Activated CD4-positive, alpha-beta memory T cell treated with anti-CD3 and anti-CD28 coated beads, Interleukin-2, amount 10 ng/mL, durations not matched to agents 7 days and 5 days (primary cell): ENCODE data around the gene DSC2. TPM values are rescaled to one million over a fixed set of nuclear protein-coding genes. Genes with fewer than 3 reads are reported as not detected.
"Not testable (repeated sequence)": the region's sequence is repeated elsewhere in the genome, so short reads cannot be mapped to it uniquely, and the experiment has no call there.

Experiments used
- CTCF ChIA-PET: fragments of 350-600 bp; sonication (Branson Sonifier 250); formaldehyde crosslinking; loops from one replicate; lab custom pipeline; 2021; ENCODE audit warnings: antibody characterized with exemption, inconsistent platforms; lab: Charles Lee
- POLR2A ChIA-PET: fragments of 350-600 bp; sonication (Branson Sonifier 250); formaldehyde crosslinking; loops from one replicate; lab custom pipeline; 2021; ENCODE audit warnings: antibody characterized with exemption; lab: Charles Lee
- DNase-seq: peaks from one replicate; pipeline ENCODE4 v3.0.0-alpha.2; 2020
- H3K27ac Mint-ChIP-seq: one replicate; pipeline ENCODE4 v1.8.0; 2021; ENCODE audit warnings: mild to moderate bottlenecking, mixed read lengths
- H3K27me3 Mint-ChIP-seq: one replicate; pipeline ENCODE4 v1.8.0; 2021; ENCODE audit warnings: mixed read lengths
- H3K36me3 Mint-ChIP-seq: one replicate; pipeline ENCODE4 v1.8.0; 2021; ENCODE audit warnings: low read depth, mixed read lengths
- H3K4me1 Mint-ChIP-seq: one replicate; pipeline ENCODE4 v1.8.0; 2021; ENCODE audit warnings: mixed read lengths
- H3K4me3 Mint-ChIP-seq: one replicate; pipeline ENCODE4 v1.8.0; 2021; ENCODE audit warnings: mild to moderate bottlenecking, mixed read lengths
- H3K9me3 Mint-ChIP-seq: one replicate; pipeline ENCODE4 v1.8.0; 2021; ENCODE audit warnings: mixed read lengths
- total RNA-seq, 2 experiments: library from RNA; stranded (reverse); gene quantifications; one replicate each; pipeline ENCODE4 v1.2.3, GENCODE V29; 2021

DSC2 gene
- total RNA-seq = not detected

- POLR2A ChIA-PET = no interaction called here
- peaks cover 13% of the 10 kb centered on the region for H3K27me3 Mint-ChIP-seq
Measured at GRCh38 chr18:31102025-31102684, at the start of gene DSC2. TSS of gene DSC2 (minus strand) at chr18:31102421. CDS start at chr18:31101971, 450 bp downstream.

GRCh38 chr18:31149351-31149750, 47.1 kb upstream of the DSC2 start:
- DNase-seq = no peak
- no peak overlapping the region for H3K4me3 Mint-ChIP-seq
- POLR2A ChIA-PET = no interaction called here
- no peaks in the 10 kb centered on the region for H3K36me3 Mint-ChIP-seq
- no peaks in the 10 kb centered on the region for H3K27me3 Mint-ChIP-seq
- no peak overlapping the region for H3K27ac Mint-ChIP-seq
- CTCF ChIA-PET = no interaction called here
- no peaks in the 10 kb centered on the region for H3K4me1 Mint-ChIP-seq
- H3K9me3 Mint-ChIP-seq = peaks cover 10% of the 10 kb centered on the region

More at GRCh38 chr18:31102025-31102684, at the start of gene DSC2:
- Mint-ChIP-seq H3K4me1 (no peaks in the 10 kb centered on the region), H3K4me3 (no peak within 1 kb of the TSS), H3K27ac (no peak within 1 kb of the TSS), H3K36me3 (no peaks in the 10 kb centered on the region), H3K9me3 (no peaks in the 10 kb centered on the region)
- no peak for DNase-seq
- CTCF ChIA-PET = no interaction called here

- H3K4me1 Mint-ChIP-seq = no peaks in the 10 kb centered on the region
- no peak for DNase-seq
- ChIA-PET POLR2A (no interaction called here), CTCF (no interaction called here)
- H3K9me3 Mint-ChIP-seq = peaks cover 11% of the 10 kb centered on the region
- H3K4me3 Mint-ChIP-seq = no peak overlapping the region
- H3K27me3 Mint-ChIP-seq = no peaks in the 10 kb centered on the region
- no peak overlapping the region for H3K27ac Mint-ChIP-seq
- H3K36me3 Mint-ChIP-seq = no peaks in the 10 kb centered on the region
Measured at GRCh38 chr18:31148600-31148999, 46.4 kb upstream of the DSC2 start.

- no peaks in the 10 kb centered on the region for H3K4me1 Mint-ChIP-seq
- no peaks in the 10 kb centered on the region for H3K27me3 Mint-ChIP-seq
- H3K9me3 Mint-ChIP-seq = peaks cover 11% of the 10 kb centered on the region
- no peak for DNase-seq
- no peaks in the 10 kb centered on the region for H3K36me3 Mint-ChIP-seq
- H3K4me3 Mint-ChIP-seq = no peak overlapping the region
- H3K27ac Mint-ChIP-seq = no peak overlapping the region
- ChIA-PET POLR2A (no interaction called here), CTCF (no interaction called here)
Measured at GRCh38 chr18:31146809-31147208, 44.6 kb upstream of the DSC2 start.

DNA sequence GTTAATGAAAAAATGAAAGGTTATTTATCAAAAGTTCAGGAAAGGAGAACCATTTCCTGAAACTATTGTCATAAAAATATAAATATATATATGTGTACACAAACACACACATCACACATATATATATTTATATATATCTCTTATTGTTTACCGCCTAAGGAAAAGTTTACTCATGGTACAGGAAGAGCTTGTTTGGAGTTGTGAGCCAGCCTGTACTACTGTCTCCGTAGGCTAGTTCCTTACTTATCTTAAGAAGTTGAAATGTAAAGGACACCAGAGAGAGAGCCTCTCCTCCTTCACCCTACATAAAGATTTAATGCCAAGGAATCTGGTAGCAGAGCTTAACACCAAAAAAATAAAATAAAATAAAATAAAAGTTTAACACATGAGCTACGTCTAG, 40.8 kb upstream of the DSC2 start:
- Mint-ChIP-seq H3K27me3 (no peaks in the 10 kb centered on the region), H3K36me3 (no peaks in the 10 kb centered on the region), H3K4me3 (no peak overlapping the region), H3K9me3 (peaks cover 11% of the 10 kb centered on the region), H3K4me1 (no peaks in the 10 kb centered on the region), H3K27ac (no peak overlapping the region)
- CTCF ChIA-PET = no interaction called here
- POLR2A ChIA-PET = no interaction called here
- no peak for DNase-seq

DNA sequence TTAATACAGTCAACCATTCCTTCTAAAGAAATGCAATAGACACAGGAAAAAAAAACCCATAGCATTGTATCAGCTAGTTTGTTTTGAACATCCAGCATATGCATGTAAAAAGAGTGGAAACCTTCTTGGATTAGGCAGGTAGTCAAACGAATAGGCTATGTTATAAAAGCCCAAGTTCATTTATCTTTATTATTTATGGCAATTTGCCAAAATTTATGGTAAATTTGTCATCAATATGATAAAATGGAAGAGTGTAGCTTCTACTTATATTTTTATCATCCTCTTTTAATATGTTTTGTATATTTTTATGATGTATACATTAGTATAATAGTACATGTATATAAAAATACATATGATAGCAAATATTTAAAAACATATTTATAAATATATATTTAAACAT, 36.5 kb upstream of the DSC2 start:
- Mint-ChIP-seq H3K36me3 (no peaks in the 10 kb centered on the region), H3K9me3 (no peaks in the 10 kb centered on the region), H3K27ac (no peak overlapping the region), H3K4me3 (no peak overlapping the region), H3K27me3 (no peaks in the 10 kb centered on the region), H3K4me1 (no peaks in the 10 kb centered on the region)
- no peak for DNase-seq
- POLR2A ChIA-PET = no interaction called here
- CTCF ChIA-PET = no interaction called here

- Mint-ChIP-seq H3K36me3 (no peaks in the 10 kb centered on the region), H3K9me3 (no peaks in the 10 kb centered on the region), H3K27me3 (no peaks in the 10 kb centered on the region), H3K4me1 (no peaks in the 10 kb centered on the region), H3K27ac (no peak overlapping the region), H3K4me3 (no peak overlapping the region)
- CTCF ChIA-PET = no interaction called here
- DNase-seq = no peak
- POLR2A ChIA-PET = no interaction called here
Measured at GRCh38 chr18:31134988-31135529, 32.8 kb upstream of the DSC2 start.

- Mint-ChIP-seq H3K27ac (no peak overlapping the region), H3K36me3 (no peaks in the 10 kb centered on the region), H3K4me1 (no peaks in the 10 kb centered on the region), H3K27me3 (no peaks in the 10 kb centered on the region), H3K4me3 (no peak overlapping the region), H3K9me3 (no peaks in the 10 kb centered on the region)
- CTCF ChIA-PET = no interaction called here
- DNase-seq = no peak
- POLR2A ChIA-PET = no interaction called here
Measured at GRCh38 chr18:31129398-31130115, 27.3 kb upstream of the DSC2 start.

DNA sequence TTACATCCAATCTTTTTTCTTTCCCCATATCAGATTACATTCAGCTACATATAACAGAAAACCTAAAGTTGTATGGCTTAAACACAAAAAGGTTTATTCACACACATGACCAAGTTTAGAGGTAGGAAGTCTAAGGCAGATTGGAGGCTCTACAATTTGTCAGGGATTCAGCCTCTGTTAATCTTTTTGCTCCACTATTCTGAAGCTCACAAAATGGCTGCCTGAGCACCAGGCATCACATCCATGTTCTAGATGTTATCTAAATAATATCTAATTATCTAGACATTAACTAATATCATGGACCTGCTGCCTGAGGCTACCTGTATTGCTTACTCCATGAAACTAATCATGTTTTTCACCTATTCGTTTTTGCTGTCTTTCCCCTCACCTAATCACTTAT, 23.7 kb upstream of the DSC2 start:
- H3K9me3 Mint-ChIP-seq = peaks cover 3% of the 10 kb centered on the region
- no peaks in the 10 kb centered on the region for H3K27me3 Mint-ChIP-seq
- no peak for DNase-seq
- H3K4me3 Mint-ChIP-seq = no peak overlapping the region
- ChIA-PET POLR2A (no interaction called here), CTCF (no interaction called here)
- H3K27ac Mint-ChIP-seq = no peak overlapping the region
- no peaks in the 10 kb centered on the region for H3K36me3 Mint-ChIP-seq
- no peaks in the 10 kb centered on the region for H3K4me1 Mint-ChIP-seq

- H3K9me3 Mint-ChIP-seq, H3K4me1 Mint-ChIP-seq, H3K36me3 Mint-ChIP-seq, DNase-seq, H3K4me3 Mint-ChIP-seq, CTCF ChIA-PET, H3K27ac Mint-ChIP-seq, H3K27me3 Mint-ChIP-seq, POLR2A ChIA-PET: not testable (repeated sequence)
Measured at GRCh38 chr18:31123125-31123524, 20.9 kb upstream of the DSC2 start.

DNA sequence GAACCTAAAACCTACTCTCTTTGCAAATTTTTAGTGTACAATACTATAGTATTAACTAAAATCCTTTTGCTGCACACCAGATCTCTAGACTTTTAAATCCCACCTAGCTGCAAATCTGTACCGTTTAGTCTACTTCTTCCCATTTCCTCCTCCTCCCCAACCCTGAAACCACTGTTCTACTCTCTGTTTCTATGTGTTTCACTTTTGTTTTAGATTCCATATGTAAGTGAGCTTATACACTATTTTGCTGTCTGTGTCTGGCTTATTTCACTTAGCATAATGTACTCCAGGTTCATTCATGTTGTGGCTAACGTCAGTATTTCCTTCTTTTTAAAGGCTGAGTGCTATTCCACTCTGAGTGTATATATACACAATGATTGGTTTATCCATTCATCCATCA, 18.4 kb upstream of the DSC2 start:
- Mint-ChIP-seq H3K9me3 (peaks cover 8% of the 10 kb centered on the region), H3K27ac (no peak overlapping the region), H3K4me3 (no peak overlapping the region), H3K4me1 (no peaks in the 10 kb centered on the region), H3K36me3 (no peaks in the 10 kb centered on the region), H3K27me3 (no peaks in the 10 kb centered on the region)
- CTCF ChIA-PET = interaction anchor here (0.7 kb wide), 1 partner anchor 448 kb away, joined by 4 read pairs; no protein-coding TSS in a partner anchor
- POLR2A ChIA-PET = no interaction called here
- no peak for DNase-seq

- Mint-ChIP-seq H3K27me3 (no peaks in the 10 kb centered on the region), H3K27ac (no peak overlapping the region), H3K36me3 (no peaks in the 10 kb centered on the region), H3K4me1 (no peaks in the 10 kb centered on the region), H3K9me3 (peaks cover 6% of the 10 kb centered on the region), H3K4me3 (no peak overlapping the region)
- ChIA-PET POLR2A (no interaction called here), CTCF (no interaction called here)
- no peak for DNase-seq
Measured at GRCh38 chr18:31116853-31117595, 14.8 kb upstream of the DSC2 start.

DNA sequence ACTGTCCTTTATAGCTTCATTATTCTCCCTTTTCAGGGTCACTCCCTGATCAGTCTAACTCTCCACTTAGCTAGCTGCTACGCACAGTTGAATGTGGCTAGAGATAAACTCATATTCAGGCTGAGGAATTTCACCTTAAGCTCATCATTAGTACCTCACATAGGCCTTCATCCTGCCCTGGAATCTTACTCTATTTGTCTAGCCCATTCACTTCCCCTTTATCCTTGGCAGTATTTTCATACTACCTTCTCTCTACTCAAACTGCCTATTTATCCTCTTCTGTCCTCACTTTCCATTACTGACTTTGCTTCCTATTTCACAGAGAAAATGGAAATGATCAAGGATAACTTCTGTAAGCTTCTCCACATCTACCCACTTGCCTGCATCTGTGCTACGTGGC, 10.6 kb upstream of the DSC2 start:
- Mint-ChIP-seq H3K27me3 (no peaks in the 10 kb centered on the region), H3K27ac (no peak overlapping the region), H3K9me3 (peaks cover 5% of the 10 kb centered on the region), H3K4me1 (no peaks in the 10 kb centered on the region), H3K36me3 (no peaks in the 10 kb centered on the region), H3K4me3 (no peak overlapping the region)
- ChIA-PET POLR2A (no interaction called here), CTCF (no interaction called here)
- no peak for DNase-seq
